Motor neuron (in vitro differentiated cells): Measurements from ENCODE around the gene HPGDS. TPM values are rescaled to one million over a fixed set of nuclear protein-coding genes. Genes with fewer than 3 reads are reported as not detected.
"Not testable (repeated sequence)": the region's sequence is repeated elsewhere in the genome, so short reads cannot be mapped to it uniquely, and the experiment has no call there.

Source experiments
- ATAC-seq, 8 experiments: fragments of 200-7000 bp; cut with Tn5 transposase; replicated peaks in 6 of 8; 2 replicates each; pipeline ENCODE4 v1.8.0; 2021; ENCODE audit warnings: mild to moderate bottlenecking in 8 of 8, moderate library complexity in 8 of 8
- H3K27ac ChIP-seq, 2 donors: fragments of 250-450 bp; sonication (Bioruptor Pico); 2 replicates each; pipeline ENCODE4 v1.9.0; 2021; ENCODE audit warnings: antibody characterized with exemption in 2 of 2, mild to moderate bottlenecking in 2 of 2, moderate library complexity in 1 of 2
- H3K4me1 ChIP-seq, 2 donors: fragments of 250-450 bp; sonication (Bioruptor Pico); replicated peaks in 1 of 2; 2 replicates each; pipeline ENCODE4 v1.6.1; 2021; ENCODE audit warnings: antibody characterized with exemption in 2 of 2, mild to moderate bottlenecking in 2 of 2, moderate library complexity in 1 of 2
- H3K4me3 ChIP-seq, 5 donors: fragments of 250-450 bp; sonication (Bioruptor Pico); 2 replicates each; pipeline ENCODE4 v1.9.0; 2021; ENCODE audit warnings: antibody characterized with exemption in 5 of 5, mild to moderate bottlenecking in 5 of 5, moderate library complexity in 4 of 5
- WGBS, 10 experiments: fragments of 450-650 bp; shearing (Covaris generic); methylation state at CpG; one replicate each; pipeline ENCODE4 v1.0.0; 2022; 5-methylcytosine and 5-hydroxymethylcytosine counted together
- in situ Hi-C, 9 experiments: fragments of 400-800 bp; cut with MboI; loops; one replicate each; pipeline ENCODE4 v1.15.0; 2021; ENCODE audit warnings: low sequenced_read_pairs in 9 of 9, low pct_unique_long_range_greater_than_20kb in 2 of 9; ENCODE audit not compliant: unreplicated experiment in 9 of 9
- total RNA-seq, 8 experiments: library from RNA; unstranded; fragments of 300-600 nt; gene quantifications; 2 replicates each; pipeline versions ENCODE4 v1.2.3 to v1.2.4, GENCODE V29; 2022

Gene HPGDS
- total RNA-seq, 8 experiments from 2014 or later, result 0.11 to 0.67 (median 0.29) TPM; not detected in 1

- no peak for ATAC-seq
These were observed 8.7 kb upstream of the HPGDS start for GRCh38 chr4:94351319-94351718.

GRCh38 chr4:94350095-94350494 is 7.5 kb upstream of the HPGDS start:
- H3K27ac ChIP-seq, result no peak overlapping the region
- H3K4me1 ChIP-seq, result no peaks in the 10 kb centered on the region
- WGBS, 10 experiments, result 80 to 100% (median 88%) methylated on average over 1 to 6 of the region's 8 CpGs
- in situ Hi-C loops, result no loop called here
- no peak for ATAC-seq
- H3K4me3 ChIP-seq, result no peak overlapping the region

More at GRCh38 chr4:94351319-94351718, 8.7 kb upstream of the HPGDS start:
- no peak overlapping the region for H3K27ac ChIP-seq
- no peak overlapping the region for H3K4me3 ChIP-seq
- WGBS, 10 experiments, result 45 to 100% (median 97%) methylated on average over 1 of the region's 1 CpG
- in situ Hi-C loops, result no loop called here
- H3K4me1 ChIP-seq, result no peaks in the 10 kb centered on the region

GRCh38 chr4:94349193-94349592 is 6.6 kb upstream of the HPGDS start:
- no peak overlapping the region for H3K4me3 ChIP-seq
- H3K4me1 ChIP-seq, result no peaks in the 10 kb centered on the region
- peak in 1 of 8 experiments; percentile 60 for ATAC-seq
- WGBS, 10 experiments, result 14 to 100% (median 83%) methylated on average over 1 of the region's 1 CpG; no CpG with 5 or more reads in 1 of the 10 experiments
- no peak overlapping the region for H3K27ac ChIP-seq
- in situ Hi-C loops, result no loop called here

DNA sequence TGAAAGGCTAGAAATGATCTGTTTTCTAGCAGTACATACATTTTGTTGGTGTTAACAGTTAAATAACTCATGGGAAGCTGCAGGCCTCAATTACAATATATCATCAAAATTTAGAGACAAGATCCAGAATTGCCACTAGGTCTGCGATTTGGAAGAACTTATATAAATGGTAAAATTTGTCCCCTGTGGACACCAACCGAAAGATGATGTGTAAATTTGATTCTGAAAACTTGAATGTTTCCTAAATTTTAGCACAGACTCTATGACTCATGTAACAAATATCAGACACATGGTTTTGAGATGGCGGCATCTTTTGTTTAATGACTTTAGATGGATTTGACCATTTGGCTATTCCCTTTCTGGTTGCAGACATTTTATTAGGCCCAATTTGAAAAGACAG is 6.0 kb upstream of the HPGDS start:
- no peak for ATAC-seq
- in situ Hi-C loops, result no loop called here
- H3K4me3 ChIP-seq, result no peak overlapping the region
- H3K27ac ChIP-seq, result no peak overlapping the region
- no peaks in the 10 kb centered on the region for H3K4me1 ChIP-seq
- 83 to 97% (median 94%) methylated on average over 1 to 3 of the region's 3 CpGs; no CpG with 5 or more reads in 2 of the 10 experiments for WGBS, 10 experiments

DNA sequence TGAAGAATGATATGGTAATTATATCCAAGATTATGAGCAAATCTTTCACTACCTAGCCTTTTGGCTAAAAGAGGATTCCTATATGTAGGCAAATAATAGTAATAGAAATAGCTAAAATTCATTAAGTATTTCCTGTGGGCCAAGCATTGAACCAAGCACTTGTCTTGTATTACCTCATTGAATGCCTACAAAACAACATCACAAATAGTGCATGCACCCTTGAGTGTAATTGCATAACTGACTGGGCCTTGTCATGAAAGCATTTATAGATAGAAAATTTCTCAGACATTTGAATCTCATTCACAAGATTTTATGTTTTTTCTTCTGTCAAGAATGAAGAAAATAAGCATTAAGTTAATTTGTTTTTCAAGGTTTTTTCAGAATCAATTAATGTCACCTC is 3.9 kb upstream of the HPGDS start:
- Histone ChIP-seq H3K4me1 (no peaks in the 10 kb centered on the region), H3K27ac (no peak overlapping the region), H3K4me3 (no peak overlapping the region)
- no peak for ATAC-seq
- in situ Hi-C loops, result no loop called here

- in situ Hi-C loops, result no loop called here
- ATAC-seq, result no peak
- WGBS, 10 experiments, result 27 to 100% (median 72%) methylated on average over 1 to 2 of the region's 2 CpGs
- Histone ChIP-seq H3K27ac (no peak overlapping the region), H3K4me1 (no peaks in the 10 kb centered on the region), H3K4me3 (no peak overlapping the region)
These were observed 3.3 kb upstream of the HPGDS start for GRCh38 chr4:94345969-94346368.

GRCh38 chr4:94345266-94345665 is 2.6 kb upstream of the HPGDS start:
- ATAC-seq, result no peak
- 0 to 94% (median 82%) methylated on average over 1 to 4 of the region's 4 CpGs for WGBS, 10 experiments

DNA sequence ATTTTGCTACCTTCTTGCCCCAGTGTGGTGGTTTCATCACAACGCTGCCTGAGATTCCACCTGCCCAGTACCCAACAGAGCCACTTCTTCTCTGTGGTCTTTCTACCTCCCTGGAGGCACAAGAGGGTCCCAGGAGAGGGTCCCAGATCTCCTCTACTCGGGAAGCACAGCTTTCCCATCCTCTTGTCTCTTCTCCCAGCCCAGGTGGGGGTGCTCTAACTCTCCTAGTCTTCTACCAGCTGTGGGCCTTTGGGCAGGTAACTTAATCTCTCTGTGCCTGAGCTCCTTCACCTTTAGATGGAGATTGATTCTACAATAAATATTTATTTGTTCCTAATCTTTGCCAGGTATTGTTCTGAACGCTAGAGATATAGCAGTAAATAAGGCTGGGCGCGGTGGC is 1.8 kb upstream of the HPGDS start:
- WGBS, 10 experiments, result 0 to 100% (median 96%) methylated on average over 1 to 5 of the region's 5 CpGs; no CpG with 5 or more reads in 1 of the 10 experiments
- no peak for ATAC-seq
- in situ Hi-C loops, result no loop called here

More at GRCh38 chr4:94345266-94345665, 2.6 kb upstream of the HPGDS start:
- Histone ChIP-seq H3K27ac (no peak overlapping the region), H3K4me3 (no peak overlapping the region), H3K4me1 (no peaks in the 10 kb centered on the region)
- in situ Hi-C loops, result no loop called here

GRCh38 chr4:94341481-94342370 is 910 bp downstream of the HPGDS start:
- peak in 1 of 8 experiments; percentile 34 for ATAC-seq
- WGBS, 10 experiments, result 69 to 100% (median 93%) methylated on average over 1 to 3 of the region's 3 CpGs; no CpG with 5 or more reads in 1 of the 10 experiments
- in situ Hi-C loops, result no loop called here

More for the DNA sequence above, 1.8 kb upstream of the HPGDS start:
- Histone ChIP-seq H3K4me3 (no peak overlapping the region), H3K4me1 (no peaks in the 10 kb centered on the region), H3K27ac (no peak overlapping the region)

DNA sequence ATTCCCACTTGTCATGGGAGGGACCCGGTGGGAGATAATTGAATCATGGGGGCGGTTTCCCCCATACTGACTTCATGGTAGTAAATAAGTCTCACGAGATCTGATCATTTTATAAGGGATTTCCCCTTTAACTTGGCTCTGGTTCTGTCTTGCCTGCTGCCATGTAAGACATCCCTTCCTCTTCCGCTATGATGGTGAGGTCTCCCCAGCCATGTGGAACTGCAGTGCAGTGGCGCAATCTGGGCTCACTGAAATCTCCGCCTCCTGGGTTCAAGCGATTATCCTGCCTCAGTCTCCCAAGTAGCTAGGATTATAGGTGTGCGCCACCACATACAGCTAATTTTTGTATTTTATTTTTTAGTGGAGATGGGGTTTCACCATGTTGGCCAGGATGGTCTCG is 2.9 kb downstream of the HPGDS start:
- ATAC-seq, result no peak
- in situ Hi-C loops, result no loop called here

More at GRCh38 chr4:94341481-94342370, 910 bp downstream of the HPGDS start:
- H3K4me3 ChIP-seq, result no peak overlapping the region
- no peaks in the 10 kb centered on the region for H3K4me1 ChIP-seq
- H3K27ac ChIP-seq, result no peak overlapping the region

GRCh38 chr4:94338681-94339351 is 3.8 kb downstream of the HPGDS start:
- H3K4me1 ChIP-seq, result no peaks in the 10 kb centered on the region
- 50 to 91% (median 80%) methylated on average over 1 to 4 of the region's 4 CpGs; no CpG with 5 or more reads in 1 of the 10 experiments for WGBS, 10 experiments
- ATAC-seq, result no peak
- no peak overlapping the region for H3K27ac ChIP-seq
- H3K4me3 ChIP-seq, result no peak overlapping the region
- in situ Hi-C loops, result no loop called here

More for the DNA sequence above, 2.9 kb downstream of the HPGDS start:
- H3K4me1 ChIP-seq, result no peaks in the 10 kb centered on the region
- no peak overlapping the region for H3K4me3 ChIP-seq
- 48 to 100% (median 87%) methylated on average over 1 to 8 of the region's 9 CpGs; no CpG with 5 or more reads in 1 of the 10 experiments for WGBS, 10 experiments
- no peak overlapping the region for H3K27ac ChIP-seq

DNA sequence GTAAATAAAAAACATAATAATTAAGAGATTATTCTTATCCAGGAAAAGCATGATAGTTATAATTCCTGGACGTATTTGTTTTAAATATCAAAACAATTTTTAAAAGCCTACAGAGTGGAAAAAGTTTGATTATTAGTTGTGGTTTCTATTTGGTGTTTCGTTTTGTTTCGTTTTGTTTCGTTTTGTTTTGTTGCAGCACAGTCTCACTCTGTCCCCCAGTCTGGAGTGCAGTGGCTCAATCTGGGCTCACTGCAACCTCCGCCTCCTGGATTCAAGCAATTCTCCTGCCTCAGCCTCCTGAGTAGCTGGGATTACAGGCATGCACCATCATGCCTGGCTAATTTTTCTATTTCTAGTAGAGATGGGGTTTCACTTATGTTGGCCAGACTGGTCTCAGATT is 5.8 kb downstream of the HPGDS start:
- 9 to 93% (median 80%) methylated on average over 1 to 5 of the region's 5 CpGs for WGBS, 10 experiments
- H3K27ac ChIP-seq, in situ Hi-C loops, ATAC-seq, H3K4me1 ChIP-seq, H3K4me3 ChIP-seq: not testable (repeated sequence)

DNA sequence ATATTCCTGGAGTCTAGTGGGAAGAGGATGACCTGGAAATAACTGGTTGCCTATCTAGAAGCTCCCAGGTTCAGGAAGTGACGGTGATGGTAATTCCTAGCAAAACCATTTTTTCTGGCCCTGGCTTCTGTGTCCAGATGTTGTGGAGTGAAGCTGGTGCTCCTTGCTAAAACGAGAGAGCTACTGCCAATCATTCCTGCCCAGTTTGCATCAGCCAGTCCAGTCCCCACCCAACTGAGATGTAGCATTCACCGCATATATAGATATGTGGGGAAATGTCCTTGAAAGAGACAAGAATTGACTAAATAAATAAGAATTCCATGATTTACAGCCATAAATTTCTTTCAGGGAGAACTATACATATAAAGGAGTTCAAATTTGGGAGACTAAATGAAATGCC is 6.3 kb downstream of the HPGDS start:
- Histone ChIP-seq H3K4me3 (no peak overlapping the region), H3K4me1 (no peaks in the 10 kb centered on the region), H3K27ac (no peak overlapping the region)
- peak in 1 of 8 experiments; percentile 51 for ATAC-seq
- in situ Hi-C loops, result no loop called here
- WGBS, 10 experiments, result 33 to 93% (median 67%) methylated on average over 2 to 3 of the region's 3 CpGs; no CpG with 5 or more reads in 3 of the 10 experiments
